ENCODE results near the gene GALNT14.

The GALNT14 gene

DNA sequence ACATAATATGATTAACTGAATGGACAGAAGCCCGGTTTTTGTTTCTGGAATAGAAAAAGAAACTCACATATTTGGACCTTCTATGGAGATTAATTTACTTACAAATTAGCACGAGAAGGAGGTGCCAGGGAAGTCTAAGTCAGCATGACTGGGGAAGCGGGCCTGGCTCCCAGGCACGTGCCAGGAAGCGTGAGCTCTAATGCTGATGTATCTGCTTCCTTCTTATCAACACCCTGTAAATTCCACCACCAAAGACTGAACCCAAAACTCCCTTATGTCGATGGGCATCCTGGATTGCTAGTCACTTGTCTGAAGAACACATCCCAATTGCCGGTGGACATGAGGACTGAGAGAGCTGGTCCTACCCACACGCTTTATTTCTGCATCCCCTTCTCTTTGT, 134.5 kb downstream of the GALNT14 start:
- DNase-seq, result no peak

GRCh38 chr2:31002537-31003150, 135.6 kb downstream of the GALNT14 start:
- DNase-seq, result no peak

- no peak for DNase-seq
Observed at GRCh38 chr2:31000970-31001369, 137.3 kb downstream of the GALNT14 start.

- no peak for DNase-seq
Observed at GRCh38 chr2:30998672-30999071, 139.6 kb downstream of the GALNT14 start.

GRCh38 chr2:30997979-30998378, 140.3 kb downstream of the GALNT14 start:
- no peak for DNase-seq

- no peak for DNase-seq
Observed at GRCh38 chr2:30994227-30995056, 143.8 kb downstream of the GALNT14 start.

- DNase-seq, result no peak
Observed at GRCh38 chr2:30992781-30993180, 145.5 kb downstream of the GALNT14 start.

- no peak for DNase-seq
Observed at GRCh38 chr2:30990671-30991070, 147.6 kb downstream of the GALNT14 start.

DNA sequence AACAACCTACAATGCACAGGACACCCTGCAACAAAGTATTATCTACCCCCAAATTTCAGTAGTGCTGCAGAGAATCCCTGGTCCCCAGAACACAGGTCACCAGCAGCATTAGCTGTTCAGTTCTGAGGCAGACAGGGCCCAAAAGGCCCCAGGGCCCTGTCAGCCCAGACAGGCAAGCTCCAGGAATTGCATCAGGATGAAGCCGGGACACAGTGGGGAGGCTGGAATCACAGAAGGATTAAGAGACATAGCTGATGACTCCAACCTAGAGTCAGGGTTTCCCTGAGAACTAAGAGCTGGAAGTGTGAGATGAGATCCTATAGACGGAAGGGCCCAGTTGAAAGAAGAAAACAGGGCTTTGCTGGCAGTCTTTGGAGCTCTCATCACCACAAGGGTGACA, 148.1 kb downstream of the GALNT14 start:
- DNase-seq, result no peak

DNA sequence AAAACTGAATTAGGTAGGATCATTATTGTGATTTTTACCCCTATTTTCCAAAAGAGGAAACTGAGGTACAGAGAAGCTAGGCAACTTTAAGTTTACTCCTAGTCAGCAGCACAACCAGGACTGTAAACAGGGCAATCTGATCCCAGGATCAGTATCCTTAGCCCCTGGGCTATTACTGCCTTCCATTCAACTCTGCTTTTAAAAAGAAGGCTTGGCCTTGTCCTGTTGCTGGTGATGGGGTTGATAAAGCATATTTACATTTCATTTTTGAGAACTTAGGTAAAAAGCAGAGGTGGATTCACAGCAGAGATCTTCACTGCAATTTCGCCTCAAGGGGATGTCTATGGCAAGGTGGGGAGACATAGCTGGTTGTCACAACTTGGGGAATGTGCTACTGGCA, 148.5 kb downstream of the GALNT14 start:
- no peak for DNase-seq

GRCh38 chr2:30987566-30987965, 150.7 kb downstream of the GALNT14 start:
- no peak for DNase-seq

GRCh38 chr2:30986231-30986580, 152.0 kb downstream of the GALNT14 start:
- no peak for DNase-seq

GRCh38 chr2:30985493-30986230, 152.6 kb downstream of the GALNT14 start:
- DNase-seq, result no peak

DNA sequence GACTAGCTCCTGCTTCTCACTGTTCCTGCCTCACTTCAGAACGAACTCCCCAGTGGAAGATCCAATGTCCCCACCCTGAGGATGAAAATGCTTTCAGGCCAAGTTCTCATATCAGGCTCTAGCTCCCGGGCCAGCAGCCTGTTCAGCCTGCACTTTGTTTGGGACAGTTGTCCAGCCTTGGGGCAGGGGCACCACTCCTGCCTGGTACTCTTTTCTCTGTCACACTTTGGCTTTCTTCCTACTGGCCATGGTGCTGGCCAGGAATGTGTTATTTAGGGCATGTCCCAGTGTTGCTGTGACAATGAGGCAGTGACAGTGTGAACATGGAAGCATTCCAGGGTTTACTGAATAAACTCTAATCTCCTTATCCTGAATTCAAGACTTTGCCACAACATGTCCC, 154.1 kb downstream of the GALNT14 start:
- DNase-seq, result no peak

- DNase-seq, result no peak
Observed at GRCh38 chr2:30981510-30981909, 156.7 kb downstream of the GALNT14 start.

DNA sequence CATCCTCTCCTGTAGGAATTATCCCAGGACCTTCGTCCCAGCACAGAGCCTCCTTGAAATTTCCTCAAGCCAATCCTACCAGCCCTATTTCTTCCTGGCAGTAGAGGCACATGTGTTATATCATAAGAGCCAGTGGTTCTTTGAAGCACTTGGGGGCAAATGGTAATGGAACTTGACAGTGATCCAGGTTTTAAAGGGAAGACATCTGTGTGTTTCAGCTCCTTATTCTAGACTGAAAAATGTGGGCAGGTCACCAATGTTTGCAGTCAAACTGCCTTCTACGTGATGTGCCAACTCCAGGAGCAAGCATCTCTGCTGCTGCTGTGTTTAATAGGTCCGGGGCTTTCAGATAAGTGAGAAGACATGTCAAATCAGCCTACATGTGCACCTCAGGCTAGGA, 157.1 kb downstream of the GALNT14 start:
- DNase-seq, result no peak

GRCh38 chr2:30979822-30980245, 158.4 kb downstream of the GALNT14 start:
- peak; percentile 30 for DNase-seq

DNA sequence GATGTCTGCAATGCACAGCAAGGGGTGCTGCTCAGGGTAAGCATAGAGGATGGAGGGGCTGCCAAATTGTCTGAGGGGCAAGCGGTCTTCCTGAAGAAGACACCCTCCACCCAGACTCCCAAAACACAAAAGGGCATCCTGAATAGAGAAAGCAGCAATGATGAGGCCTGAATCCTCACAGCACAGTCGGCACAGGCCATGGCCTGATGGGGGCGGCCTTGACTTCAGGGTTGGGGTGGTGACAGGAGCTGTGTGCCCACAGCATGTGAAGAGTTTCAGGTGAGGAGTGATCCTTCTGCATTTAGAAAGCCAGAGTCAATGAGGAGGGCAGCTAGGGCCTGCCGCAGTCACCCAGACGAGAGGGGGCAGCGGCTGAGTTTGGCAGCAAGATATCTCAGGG, 159.4 kb downstream of the GALNT14 start:
- no peak for DNase-seq

DNA sequence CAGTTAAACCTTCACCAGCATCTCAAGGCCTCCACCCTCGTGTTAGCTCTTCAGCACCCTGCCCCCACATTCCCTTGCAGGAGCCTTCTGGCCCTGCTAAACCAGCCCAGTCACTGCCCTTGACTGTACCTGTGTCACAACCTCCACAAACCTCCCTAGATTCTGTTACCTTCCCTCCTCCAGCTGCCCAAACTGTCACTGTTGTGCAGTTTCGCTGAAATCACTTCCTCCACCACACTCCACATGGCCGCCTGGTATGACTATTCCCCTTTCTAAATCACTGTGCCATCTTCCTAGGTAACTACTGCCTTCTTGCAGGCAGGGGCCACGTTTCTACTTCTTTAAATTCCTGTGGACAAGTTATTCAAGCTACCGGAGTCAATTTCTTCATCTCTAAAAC, 160.2 kb downstream of the GALNT14 start:
- DNase-seq, result peak; percentile 31

GRCh38 chr2:30975156-30975555, 163.1 kb downstream of the GALNT14 start:
- no peak for DNase-seq

DNA sequence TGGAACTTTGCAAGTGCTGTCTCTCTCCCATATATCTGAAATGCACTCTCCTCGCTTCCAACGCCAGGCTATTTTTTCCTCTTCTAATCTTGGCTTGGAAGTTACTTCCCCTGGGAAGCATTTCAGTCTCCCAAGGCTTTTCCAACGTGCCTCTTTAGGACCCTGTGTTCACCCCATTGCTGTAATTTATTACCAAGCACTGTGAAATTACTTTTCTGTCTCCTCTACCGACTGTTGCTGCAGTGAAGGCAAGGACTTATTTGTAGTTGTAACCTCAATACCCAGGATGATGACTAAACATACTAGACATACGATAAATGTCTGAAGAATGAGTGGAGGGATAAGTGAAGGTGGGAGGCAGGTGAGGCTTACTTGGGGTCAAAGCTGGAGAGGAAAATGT, 163.7 kb downstream of the GALNT14 start:
- no peak for DNase-seq

DNA sequence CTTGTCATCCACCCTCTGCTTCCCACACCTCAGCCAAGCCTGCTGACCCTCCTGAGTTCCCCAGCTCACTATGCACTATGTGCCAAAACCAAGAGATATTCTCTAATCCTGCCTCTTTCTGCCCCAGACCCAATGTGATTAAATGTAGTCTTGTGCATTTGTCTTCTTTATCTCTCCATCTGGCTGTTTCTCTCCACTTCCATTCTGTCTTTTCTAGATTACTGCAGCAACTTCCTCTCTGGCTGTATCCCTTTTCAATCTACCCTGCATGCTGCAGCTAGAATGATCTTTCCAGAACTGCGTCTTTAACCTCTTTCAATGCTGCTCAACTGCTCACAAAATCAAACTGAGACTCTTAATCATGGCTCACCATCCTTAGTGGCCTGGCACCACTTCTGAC, 164.1 kb downstream of the GALNT14 start:
- no peak for DNase-seq

DNA sequence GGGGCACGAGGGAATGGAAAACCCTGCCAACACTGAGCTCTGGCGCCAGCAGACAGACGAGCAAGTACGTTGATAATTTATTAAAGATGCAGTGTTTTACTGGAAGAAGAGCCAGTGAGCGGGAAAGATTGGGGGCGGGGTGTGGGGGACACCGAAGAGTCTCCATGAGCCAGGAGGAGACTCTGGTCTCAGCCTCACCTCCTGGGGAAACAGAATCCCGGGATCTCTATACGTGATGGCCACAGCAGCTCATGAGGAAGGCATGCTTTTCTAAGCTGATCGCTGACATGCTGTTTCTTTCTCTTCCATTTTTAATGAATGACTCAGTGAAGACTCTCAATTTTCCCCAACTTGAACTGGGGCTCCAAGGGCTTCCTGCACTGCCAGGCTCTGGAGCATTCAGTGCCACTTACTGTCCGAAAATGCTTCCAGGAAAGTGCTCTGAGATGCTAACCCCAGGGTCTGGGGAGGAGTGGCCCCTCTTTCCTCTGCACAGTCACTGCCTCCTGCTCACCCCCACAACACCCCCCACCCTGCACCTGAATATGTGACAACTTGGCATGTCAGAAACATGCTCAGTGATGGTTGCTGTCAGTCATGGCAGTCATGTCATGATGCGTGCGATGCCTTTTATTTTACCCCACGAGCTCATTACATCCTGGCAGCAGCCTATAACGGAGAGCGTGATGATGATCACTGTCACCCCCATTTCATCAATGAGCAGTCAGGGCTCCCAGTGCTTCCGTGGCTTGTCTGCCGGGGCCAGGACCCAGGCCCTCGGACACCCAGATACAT, 166.8 kb downstream of the GALNT14 start:
- DNase-seq, result no peak
